ENCODE measurements around the gene SSH3.
A peak's percentile ranks its signal among the peaks of the same experiment; 100 is the strongest.

Gene SSH3

DNA sequence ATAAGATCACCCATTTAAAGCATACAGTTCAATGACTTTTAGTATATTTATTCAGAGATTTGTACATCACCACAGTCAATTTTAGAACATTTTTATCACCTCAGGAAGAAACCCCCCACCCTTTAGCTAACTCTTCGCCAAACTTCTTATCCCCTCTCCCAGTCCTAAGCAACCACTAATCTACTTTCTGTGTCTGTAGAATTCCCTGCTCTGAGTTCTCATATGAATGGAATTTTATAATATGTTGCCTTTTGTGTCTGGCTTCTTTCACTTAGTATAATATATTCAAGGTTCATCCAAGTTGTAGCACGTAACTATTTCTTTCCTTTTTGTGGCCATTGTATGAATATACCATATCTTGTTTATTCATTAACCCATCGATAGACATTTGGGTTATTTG, 10.7 kb upstream of the SSH3 start:
- no peak for DNase-seq (ENCODE audit: low read depth, low spot score)

GRCh38 chr11:67293090-67293489, 10.2 kb upstream of the SSH3 start:
- no peak for DNase-seq (ENCODE audit: low read depth, low spot score)

DNA sequence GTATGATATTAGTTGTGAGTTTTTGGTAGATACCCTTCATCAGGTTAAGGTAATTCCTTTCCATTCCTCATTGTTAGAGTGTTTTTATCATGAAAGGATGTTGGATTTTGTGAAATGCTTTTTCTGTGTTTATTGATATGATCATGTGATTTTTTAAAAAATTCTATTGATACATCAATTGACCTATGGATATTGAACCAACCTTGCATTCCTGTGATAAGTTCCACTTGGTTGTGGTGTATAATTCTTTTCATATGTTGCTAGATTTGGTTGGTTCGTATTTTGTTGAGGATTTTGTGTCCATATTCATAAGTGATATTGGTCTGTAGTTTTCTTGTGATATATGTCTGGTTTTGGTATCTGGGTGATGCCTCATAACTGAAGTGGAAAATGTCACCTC, 7.5 kb upstream of the SSH3 start:
- no peak for DNase-seq (ENCODE audit: low read depth, low spot score)

DNA sequence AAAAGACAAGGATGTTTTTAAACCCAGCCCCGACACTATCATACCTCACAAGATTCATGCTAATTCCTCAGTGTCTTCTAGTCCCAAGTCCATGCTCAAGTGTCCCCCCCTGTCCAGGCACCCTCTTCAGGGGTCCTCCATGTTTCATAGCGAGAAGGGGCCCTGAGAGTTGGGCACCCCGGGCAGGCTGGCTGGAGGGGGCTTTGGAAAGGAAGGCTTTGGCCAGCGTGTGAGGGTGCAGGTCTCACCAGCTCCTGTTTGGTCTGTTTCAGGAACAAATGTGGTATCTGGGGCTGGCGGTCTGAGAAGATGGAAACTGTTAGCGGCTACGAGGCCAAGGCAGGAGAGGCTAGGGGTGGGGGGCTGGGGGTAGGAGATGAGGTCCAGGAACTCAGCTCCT, 4.5 kb upstream of the SSH3 start:
- no peak for DNase-seq (ENCODE audit: low read depth, low spot score)

- no peak for DNase-seq (ENCODE audit: low read depth, low spot score)
These were observed 3.7 kb upstream of the SSH3 start for GRCh38 chr11:67299471-67300191.

GRCh38 chr11:67300256-67300755, 3.0 kb upstream of the SSH3 start:
- DNase-seq (ENCODE audit: low read depth, low spot score), result no peak

- no peak for DNase-seq (ENCODE audit: low read depth, low spot score)
These were observed 2.5 kb upstream of the SSH3 start for GRCh38 chr11:67300756-67301312.

DNA sequence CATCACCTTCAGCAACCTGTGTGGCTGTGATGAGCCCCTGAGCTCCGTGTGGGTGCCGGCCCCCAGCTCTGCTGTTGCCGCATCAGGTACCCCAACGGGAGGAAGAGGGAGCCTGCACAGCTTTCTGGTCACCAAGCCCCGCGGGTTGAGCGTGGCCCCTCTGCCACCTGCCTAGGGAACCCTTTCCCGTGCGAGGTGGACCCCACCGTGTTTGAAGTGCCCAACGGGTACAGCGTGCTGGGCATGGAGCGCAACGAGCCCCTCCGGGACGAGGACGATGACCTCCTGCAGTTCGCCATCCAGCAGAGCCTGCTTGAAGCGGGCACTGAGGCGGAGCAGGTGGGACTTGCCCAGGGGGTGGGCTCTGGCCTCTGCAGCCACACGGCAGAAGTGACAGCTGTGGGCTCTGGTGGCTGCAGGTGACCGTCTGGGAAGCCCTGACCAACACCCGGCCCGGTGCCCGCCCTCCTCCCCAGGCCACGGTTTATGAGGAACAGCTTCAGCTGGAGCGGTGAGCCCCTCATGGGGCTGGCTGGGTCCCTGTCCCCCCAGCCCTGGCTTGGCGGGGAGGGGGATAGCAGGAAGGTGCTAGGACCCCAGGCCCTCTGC, 1.9 kb upstream of the SSH3 start:
- DNase-seq (ENCODE audit: low read depth, low spot score), result no peak

- peak; percentile 80 for DNase-seq (ENCODE audit: low read depth, low spot score)
These were observed 1.3 kb upstream of the SSH3 start for GRCh38 chr11:67301951-67302516.

GRCh38 chr11:67302571-67303131, 679 bp upstream of the SSH3 start:
- peak; percentile 84 for DNase-seq (ENCODE audit: low read depth, low spot score)

- DNase-seq (ENCODE audit: low read depth, low spot score), result peak; percentile 75
These were observed 593 bp downstream of the SSH3 start for GRCh38 chr11:67303835-67304411.

DNA sequence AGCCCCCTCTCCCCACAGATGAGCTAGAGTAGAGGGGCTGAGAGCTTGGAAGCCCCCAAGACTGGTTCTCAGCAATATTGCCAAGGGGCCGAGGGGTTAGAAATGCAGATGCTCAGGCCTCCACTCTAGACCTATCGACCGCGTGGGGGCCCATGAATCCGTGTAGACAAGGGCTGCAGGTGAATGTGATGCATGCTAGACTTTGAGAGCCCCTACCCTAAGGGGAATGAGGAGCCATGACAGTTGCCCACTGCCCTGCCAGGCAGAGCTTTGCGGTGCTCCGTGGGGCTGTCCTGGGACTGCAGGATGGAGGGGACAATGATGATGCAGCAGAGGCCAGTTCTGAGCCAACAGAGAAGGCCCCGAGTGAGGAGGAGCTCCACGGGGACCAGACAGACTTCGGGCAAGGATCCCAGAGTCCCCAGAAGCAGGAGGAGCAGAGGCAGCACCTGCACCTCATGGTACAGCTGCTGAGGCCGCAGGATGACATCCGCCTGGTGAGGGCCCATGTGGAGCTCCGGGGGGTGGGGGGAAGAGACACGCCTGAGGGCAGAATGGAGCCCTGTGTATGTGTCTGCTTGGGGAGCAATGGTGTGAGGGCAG, 1.3 kb downstream of the SSH3 start:
- DNase-seq (ENCODE audit: low read depth, low spot score), result no peak

DNA sequence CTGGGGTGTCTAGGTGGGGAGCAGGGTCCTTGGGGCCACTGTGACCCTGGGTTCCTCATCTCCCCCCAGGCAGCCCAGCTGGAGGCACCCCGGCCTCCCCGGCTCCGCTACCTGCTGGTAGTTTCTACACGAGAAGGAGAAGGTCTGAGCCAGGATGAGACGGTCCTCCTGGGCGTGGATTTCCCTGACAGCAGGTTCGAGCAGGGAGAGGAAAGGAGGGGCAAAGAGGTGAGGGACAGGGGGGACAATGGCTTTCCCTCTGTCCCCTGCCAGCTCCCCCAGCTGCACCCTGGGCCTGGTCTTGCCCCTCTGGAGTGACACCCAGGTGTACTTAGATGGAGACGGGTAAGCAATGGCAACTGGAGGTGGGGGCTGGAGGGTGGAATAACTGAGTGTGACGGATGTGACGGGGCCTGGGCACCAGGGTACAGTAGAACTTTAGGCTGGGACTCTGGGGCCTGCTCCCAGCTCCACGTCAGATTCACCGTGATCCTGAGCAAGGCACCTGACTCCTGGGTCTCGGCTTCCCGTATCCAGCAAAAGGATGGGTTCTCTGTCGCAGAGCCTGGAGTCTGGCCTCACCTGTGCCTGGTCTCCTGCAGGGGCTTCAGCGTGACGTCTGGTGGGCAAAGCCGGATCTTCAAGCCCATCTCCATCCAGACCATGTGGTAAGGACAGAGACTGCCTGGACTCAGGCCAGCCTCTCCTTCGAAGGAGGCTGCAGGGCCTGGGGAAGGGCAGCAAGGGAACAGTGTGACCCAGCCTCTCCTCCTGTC, 3.6 kb downstream of the SSH3 start:
- no peak for DNase-seq (ENCODE audit: low read depth, low spot score)

- no peak for DNase-seq (ENCODE audit: low read depth, low spot score)
These were observed 4.2 kb downstream of the SSH3 start for GRCh38 chr11:67307545-67308001.

DNA sequence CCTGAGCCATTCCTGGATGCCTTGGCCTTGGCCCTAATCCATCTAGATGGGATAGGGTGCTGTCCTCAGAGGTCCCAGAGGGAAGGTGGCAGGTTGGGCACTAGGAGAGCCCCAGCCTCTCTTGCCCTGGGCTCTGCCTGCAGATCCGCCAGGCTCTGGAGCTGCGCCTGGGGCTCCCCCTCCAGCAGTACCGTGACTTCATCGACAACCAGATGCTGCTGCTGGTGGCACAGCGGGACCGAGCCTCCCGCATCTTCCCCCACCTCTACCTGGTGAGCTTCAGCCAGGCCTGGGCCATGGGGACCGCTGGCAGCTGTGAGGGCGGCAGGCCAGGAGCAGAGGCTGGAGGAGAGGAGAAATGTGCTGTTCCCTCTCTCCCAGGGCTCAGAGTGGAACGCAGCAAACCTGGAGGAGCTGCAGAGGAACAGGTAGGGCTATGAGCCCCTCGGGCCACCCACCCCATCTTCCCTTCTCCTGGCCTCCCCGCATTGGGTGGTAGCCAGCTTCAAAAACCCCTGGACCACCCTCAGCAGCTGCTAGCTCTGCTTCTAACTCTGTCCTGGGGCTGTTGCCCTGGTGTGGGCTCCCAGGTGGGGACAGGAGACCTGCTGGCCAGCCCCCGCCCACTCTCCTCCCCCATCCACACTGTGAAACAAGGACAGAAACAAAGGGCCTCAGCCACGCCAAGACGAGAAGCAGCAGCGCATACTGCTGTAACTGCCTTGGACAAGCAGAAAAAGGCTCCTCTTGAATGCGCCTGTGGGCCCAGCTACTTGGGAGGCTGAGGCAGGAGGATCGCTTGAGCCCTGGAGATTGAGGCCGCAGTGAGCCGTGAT, 4.9 kb downstream of the SSH3 start:
- DNase-seq (ENCODE audit: low read depth, low spot score), result no peak

- no peak for DNase-seq (ENCODE audit: low read depth, low spot score)
These were observed 5.8 kb downstream of the SSH3 start for GRCh38 chr11:67309166-67309565.

DNA sequence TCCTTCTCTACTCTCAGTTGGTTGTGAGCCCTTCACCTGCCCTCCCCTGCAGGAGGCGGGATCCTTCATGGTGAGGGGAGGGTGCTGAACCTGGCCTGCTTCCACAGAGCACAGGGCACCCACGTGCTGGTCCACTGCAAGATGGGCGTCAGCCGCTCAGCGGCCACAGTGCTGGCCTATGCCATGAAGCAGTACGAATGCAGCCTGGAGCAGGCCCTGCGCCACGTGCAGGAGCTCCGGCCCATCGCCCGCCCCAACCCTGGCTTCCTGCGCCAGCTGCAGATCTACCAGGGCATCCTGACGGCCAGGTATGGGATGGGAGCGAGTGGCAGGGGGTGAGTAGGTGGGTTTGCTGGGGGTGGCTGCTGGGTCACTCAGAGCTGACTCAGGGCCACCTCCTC, 6.3 kb downstream of the SSH3 start:
- no peak for DNase-seq (ENCODE audit: low read depth, low spot score)

DNA sequence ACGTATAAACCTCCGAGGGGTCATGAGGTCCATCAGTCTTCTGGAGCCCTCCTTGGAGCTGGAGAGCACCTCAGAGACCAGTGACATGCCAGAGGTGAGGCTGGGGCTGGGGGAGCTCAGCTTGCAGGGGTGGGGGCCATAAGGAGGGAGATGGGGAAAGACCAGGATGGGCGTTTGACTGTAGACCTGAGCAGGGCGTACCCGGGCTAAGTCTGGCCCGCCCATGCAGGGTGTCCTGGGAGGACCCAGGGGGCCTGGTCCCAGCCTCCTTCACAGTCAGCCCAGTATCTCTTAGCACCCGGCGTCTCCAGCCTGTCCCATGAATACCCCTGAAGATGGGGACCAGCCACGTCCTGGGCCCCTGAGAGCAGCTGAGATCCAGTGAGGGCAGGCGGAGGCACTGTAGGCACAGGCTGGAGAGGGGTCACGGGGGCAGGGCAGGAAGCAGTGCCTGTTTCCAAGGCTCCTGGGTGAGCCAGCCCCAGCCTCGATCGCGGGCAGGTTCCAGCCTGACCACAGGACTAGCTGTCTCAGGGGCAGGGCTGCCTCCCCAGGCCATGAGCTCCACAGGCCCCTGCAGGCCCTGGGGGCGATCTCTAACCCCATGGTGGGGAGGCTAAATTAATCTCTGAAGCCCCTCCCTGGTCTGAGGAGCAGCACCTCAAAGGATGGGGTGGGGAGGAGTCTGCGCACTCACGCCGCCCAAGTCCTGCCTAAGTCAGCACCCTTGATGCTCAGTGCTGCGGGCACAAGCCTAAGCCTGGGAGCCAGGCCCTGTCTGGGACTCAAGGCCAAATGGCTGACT, 7.1 kb downstream of the SSH3 start:
- DNase-seq (ENCODE audit: low read depth, low spot score), result no peak

GRCh38 chr11:67311051-67311555, 7.8 kb downstream of the SSH3 start:
- no peak for DNase-seq (ENCODE audit: low read depth, low spot score)

Data from ELF-1 (cell line).